Lung microvascular endothelial cell (primary cell): ENCODE measurements around the gene FBXW10. TPM values are rescaled to one million over a fixed set of nuclear protein-coding genes. Genes with fewer than 3 reads are reported as not detected.
A peak's percentile ranks its signal among the peaks of the same experiment; 100 is the strongest.
"Not testable (repeated sequence)": the region's sequence is repeated elsewhere in the genome, so short reads cannot be mapped to it uniquely, and the experiment has no call there.

Experiments
- DNase-seq, 2 donors: peaks; one replicate each; pipeline versions ENCODE4 v3.0.0 to v3.0.0-alpha.2; 2010; ENCODE audit warnings: low read depth in 2 of 2
- total RNA-seq: library from RNA; depleted of rRNA; stranded (reverse); fragments of >200 nt; gene quantifications from 2 replicates; pipeline ENCODE4 v1.2.1, GENCODE V29; 2014

FBXW10 gene
- total RNA-seq, 1 donor from 2014 or later: not detected

DNA sequence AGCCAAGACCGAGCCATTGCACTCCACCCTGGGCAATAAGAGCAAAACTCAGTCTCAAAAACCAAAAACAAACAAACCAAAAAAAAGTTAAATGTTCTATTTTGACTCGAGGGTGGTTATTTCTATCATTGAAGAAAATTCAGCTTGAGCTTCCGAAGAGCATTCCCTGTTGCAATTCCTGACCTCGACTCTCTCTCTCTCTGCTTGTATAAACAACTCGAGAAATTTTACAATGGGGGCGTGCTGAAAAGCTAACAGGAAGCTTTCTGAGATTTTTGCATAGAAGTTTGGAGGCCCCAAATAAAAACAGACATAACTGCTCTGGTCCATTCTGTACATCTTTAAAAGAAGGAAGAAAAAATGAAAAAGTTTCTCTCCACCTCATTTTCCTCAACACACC lies 3.6 kb downstream of the FBXW10 start:
- not testable (repeated sequence) for DNase-seq

DNA sequence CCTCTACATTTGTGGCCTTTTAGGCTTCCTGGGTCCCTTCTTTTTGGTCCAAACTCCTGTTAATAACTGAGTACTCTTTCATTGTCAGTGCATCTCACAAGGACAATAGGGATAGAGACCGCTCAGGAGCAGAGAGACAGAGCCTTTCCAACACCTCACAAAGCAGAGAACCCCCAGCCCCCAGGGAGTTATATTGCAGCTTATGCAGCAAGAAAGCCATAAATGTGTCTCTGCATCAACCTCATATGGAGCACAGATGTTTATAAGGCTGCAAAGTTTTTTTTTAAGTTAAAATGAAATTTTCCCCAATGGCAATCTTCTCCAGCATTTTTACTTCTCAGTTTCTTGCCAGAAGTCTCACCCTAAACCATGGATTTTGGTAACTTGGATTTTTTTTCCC lies 6.4 kb downstream of the FBXW10 start:
- not testable (repeated sequence) for DNase-seq

DNA sequence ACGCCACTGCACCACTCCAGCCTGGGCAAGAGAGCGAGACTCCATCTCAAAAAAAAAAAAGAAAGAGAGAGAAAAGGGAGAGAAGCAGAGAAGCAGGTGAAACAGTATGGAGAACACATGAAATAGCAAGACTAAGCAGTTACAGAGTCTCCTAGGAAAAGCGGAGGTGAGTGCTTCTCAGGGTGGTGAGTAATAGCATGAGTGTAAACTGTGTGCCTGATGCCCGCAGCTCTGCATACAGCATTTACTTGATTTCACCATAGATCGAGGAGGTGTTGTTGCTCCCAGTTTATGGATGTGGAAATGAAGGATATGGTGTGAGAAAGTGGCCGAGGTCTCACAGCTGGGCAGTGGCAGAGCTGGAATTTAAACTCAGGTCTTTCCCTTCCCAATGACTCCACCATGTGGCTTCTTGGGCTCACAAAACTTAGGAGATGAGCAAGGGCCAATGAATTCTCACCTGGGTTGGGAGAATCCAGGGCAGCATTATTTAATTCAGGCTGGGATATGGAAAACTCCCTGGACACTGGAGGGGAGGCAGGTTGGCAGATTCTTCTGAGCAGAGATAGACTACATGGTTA lies 10.1 kb downstream of the FBXW10 start:
- DNase-seq: not testable (repeated sequence)

DNA sequence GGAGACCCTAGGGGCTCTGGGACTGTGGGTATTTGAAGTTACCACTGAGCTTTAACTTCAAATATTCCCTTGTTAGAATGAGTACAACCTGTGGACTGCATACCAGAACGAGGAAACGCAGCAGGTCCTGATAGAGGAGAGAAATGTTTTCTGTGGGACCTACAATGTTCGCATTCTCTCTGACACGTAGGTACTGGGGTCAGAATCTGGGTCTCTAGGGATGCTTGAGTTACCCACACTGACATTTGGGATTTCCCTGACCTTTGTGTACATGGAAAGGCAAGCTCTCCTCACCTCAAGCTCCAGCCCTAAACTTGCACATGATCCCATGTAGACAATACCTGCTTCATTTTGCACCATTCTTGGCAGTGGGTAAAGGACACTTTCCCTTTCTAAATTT lies 12.1 kb downstream of the FBXW10 start:
- not testable (repeated sequence) for DNase-seq

DNA sequence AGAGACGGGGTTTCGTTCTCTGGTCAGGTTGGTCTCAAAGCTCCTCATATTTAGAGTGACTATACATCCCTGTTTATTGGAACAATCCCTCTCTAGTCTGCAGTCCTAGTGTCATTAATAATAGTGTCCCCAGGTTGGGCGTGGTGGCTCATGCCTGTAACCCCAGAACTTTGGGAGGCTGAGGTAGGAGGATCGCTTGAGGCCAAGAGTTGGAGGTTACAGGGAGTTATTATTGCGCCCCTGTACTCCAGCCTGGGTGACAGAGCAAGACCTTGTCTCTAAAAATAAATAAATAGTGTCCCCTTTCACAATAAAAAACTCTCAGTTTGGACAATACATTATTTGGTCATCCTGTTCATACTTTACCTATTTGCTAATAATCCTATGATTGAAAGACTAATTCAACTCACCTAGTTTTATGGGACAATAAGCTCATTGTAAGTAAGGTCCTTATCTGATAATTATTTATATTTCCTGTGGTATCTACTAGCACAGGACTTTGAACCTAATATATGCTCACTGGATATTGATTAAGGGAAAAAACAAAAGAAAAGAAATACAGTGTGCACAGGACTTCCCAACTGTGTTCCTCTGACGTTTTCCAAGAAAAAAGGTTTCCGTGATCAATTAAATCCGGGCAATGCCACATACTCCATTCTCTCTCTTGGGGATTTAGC lies 13.7 kb downstream of the FBXW10 start:
- not testable (repeated sequence) for DNase-seq

DNA sequence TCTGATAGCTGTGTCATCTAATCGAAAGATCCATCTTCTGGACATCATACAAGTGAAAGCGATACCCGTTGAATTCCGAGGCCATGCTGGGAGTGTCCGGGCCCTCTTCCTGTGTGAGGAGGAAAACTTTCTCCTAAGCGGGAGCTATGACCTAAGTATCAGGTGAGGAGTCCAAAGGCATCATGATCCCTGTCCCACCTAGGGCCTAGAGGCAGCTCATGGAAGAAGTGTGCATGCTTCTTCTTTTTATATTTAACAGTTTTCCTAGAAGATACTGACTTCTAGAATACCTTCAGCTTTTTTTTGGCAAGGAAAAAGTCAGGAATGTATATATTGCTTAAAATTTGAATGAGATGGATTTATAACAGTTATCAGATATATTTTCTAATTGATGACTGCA lies 14.5 kb downstream of the FBXW10 start:
- DNase-seq: not testable (repeated sequence)

DNA sequence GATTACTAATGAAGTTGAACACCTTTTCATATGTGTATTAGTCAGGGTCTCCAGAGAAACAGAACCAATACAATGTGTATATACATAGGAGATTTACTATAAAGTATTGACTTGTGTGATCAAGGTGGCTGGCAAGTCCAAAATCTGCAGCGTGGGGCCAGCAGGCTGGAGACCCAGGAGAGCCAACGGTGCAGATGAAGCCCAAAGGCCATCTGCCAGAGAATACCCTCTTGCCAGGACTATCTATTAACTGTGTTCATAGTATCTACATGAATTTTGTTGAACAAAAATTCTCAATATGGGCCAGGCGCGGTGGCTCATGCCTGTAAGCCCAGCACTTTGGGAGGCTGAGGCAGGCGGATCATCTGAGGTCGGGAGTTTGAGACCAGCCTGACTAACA lies 16.4 kb downstream of the FBXW10 start:
- DNase-seq: not testable (repeated sequence)

DNA sequence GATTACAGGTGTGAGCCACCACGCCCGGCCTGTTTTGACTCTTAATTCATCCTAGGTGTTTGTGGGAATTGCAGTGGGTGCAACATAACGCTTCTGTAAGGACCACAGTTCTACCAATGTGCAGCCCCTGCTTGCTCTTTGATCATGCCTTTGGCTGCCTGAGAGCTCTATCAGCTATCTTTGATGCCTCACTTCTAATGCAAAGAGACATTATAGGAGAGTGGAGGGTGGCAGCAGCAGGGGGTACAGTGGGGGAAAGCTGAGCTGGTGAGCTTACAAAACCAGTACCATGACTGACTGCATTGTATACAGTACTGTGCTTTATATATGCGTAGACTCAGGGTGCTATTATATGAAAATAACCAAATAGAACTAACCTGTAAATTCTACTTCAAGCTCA lies 26.7 kb downstream of the FBXW10 start:
- not testable (repeated sequence) for DNase-seq

DNA sequence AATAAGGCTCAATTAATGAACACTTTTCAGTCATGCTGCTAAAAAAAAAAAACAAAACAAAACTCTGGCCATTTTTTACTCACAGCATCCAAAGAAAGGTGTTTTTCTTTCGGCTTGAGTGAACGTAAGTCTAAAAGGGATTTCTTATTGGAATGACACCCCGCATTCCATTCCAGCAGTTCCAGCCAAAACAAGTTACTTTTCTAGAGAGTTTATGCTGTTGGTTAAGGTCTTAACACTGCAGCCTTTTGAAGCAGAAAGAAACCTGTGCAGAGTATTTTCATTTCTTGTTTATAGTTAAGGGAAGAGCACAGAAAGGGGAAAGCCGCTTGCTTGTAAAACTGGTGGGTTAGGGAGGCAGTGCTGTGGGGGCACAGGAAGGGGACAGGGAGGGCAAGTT lies 27.2 kb downstream of the FBXW10 start:
- DNase-seq: not testable (repeated sequence)

DNA sequence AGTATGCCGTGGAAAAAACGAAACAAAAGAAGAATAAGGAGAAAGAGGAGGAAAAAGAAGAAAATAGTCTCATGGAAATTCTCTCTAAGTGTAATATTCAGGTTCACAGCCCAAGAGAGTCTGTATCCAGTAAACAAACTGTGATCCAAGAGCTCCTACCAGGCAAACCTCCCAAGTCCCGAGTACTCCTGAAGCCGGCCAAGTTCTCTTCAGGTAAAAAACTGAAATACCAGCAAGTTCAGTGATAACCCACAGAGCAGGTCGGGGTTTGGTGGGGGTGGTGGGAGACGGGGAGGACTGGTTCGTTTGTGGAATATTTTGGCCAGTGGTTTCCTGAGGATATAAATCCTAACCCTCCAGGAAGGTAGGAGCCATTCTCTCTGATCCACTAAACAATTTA lies 28.6 kb downstream of the FBXW10 start:
- DNase-seq: no peak

DNA sequence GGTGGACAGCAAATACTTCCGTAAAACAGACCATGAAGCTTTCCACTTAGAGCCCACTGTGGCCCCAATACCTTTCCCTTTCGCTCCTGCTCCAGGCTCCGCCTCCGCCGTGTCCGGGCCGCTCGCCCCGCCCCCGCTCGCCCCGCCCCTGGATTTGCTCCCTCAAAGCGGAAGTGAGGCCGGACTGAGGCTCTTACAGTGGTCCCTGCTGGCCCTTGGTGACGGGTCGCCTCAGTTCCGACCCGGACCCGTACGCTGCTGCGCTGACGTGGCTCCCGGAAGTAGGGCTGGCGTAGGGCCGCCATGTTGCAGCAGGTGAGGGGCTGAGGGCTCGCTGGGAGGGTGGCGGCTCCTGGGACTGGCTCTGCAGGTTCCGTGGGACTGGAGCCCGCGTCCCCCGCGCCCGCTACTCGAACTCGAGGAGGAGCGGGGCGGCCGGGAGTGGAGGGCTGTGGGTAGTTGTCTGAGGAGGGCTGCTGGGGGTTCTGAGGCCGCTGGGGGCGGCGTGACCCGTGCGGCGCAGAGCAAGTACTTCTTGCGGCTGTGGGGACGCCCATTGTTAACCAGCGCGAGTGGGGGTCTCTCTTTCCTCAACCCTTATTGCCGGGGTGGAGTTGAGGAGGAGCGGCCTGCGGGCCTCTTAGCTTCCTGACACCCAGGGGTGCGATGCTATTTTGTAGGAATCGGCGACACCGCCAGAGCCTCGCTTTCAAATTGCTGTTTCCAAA lies 37.3 kb downstream of the FBXW10 start, which contains the start of gene TVP23B:
Gene TVP23B, plus strand, starts transcription at position 193 of the 728 bp plus-strand sequence. Its CDS starts 111 bp downstream, at position 304.
- peak; percentile 94 to 96 for DNase-seq

DNA sequence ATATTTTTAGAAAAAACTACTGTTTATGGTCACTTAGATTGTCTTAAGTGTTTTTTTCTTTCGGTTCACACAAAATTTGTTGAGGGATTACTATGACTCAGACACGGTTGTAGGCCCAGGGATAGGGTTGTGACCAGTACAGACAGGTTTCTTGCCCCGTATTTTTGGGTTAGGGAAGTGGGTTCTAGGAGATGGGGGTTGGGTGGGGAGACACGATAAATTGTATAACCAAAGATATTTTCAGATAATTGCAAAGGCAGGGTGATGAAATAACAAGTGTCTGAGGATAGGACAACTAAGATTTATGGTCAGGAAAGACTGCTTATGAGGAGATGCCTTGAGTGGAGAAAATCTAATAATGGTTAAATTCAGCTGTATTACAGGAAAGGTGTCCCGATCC lies 38.0 kb downstream of the FBXW10 start:
- DNase-seq: not testable (repeated sequence)

DNA sequence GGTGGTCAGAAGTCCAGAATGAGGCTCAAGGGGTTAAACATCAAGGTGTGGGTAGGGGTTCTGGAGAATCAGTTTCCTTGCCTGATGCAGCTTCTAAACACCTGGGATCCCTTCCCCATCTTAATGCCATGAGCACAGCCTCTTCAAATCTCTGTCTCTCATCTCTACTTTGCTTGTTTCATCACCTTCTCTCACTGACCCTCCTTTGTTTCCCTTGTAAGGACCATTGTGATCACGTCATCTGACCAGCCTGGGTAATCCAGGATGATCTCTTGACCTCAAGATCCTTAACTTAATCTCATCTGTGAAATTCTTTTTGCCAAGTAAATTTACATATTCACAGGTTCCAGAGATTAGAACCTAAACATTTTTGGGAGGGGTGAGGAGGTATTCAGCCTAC lies 42.1 kb downstream of the FBXW10 start:
- DNase-seq: not testable (repeated sequence)

DNA sequence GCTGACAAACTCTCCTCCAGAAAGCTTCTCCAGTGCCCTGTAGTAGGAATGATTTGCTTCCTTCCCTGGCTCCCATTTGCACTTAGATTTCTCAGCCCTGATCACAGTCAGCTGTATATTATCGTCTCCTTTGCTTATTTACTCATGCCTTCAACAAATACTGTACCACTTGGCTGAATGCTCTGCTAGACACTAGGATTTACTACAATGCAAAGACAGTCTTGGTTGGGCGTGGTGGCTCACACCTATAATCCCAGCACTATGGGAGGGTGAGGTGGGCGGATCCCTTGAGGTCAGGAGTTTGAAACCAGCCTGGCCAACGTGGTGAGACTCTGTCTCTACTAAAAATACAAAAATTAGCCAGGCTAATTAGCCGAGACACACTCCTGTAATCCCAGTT lies 43.0 kb downstream of the FBXW10 start:
- not testable (repeated sequence) for DNase-seq

DNA sequence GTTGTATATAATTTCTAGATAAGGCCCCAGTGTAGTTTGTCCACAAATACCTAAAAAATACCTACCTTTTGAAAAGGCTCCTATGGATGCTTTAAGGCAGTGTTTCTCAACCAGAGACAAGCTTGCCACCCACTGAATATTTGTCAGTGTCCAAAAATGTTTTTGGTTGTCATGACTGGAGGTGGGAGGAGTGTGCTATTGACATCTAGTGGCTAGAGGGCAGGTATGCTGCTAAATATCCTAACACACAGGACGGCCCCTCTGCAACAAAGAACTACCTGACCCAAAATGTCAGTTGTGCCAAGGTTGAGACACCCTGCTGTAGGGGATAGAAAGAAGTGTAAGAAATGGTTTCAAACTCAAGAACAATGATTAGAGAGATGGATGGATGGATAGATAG lies 47.5 kb downstream of the FBXW10 start:
- DNase-seq: not testable (repeated sequence)

DNA sequence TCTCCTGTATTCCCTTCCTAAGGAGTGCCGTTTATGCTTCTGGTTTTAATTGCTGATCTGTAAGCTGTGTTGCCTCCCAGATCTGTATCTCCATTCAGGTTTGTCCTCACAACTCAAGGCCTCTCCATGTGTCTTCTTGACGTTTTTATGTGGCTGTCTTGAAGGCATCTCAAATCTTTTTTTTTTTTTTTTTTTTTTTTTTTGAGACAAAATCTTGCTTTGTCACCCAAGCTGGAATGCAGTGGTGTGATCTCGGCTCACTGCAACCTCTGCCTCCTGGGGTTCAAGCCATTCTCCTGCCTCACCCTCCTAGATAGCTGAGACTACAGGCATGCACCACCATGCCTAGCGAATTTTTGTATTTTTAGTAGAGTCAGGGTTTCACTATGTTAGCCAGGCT lies 51.0 kb downstream of the FBXW10 start:
- not testable (repeated sequence) for DNase-seq

DNA sequence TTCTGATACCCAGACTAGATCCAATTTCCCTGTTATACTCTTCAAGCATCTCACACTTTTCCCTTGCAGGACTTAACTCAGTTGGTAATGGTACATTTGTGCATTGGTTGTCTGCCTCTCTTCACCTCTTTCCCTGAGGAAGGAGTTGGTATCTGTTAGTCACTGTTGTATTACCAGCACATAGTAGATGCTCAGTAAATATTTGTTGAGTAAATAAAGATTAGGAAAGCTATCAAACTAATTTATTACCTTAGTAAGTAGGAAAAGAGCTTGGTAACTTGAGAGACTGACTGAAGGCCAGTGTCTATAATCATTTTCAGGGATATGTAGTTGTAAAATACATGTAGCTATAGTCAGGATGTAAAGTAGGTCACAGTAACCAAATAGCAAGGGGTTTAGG lies 53.0 kb downstream of the FBXW10 start:
- not testable (repeated sequence) for DNase-seq

DNA sequence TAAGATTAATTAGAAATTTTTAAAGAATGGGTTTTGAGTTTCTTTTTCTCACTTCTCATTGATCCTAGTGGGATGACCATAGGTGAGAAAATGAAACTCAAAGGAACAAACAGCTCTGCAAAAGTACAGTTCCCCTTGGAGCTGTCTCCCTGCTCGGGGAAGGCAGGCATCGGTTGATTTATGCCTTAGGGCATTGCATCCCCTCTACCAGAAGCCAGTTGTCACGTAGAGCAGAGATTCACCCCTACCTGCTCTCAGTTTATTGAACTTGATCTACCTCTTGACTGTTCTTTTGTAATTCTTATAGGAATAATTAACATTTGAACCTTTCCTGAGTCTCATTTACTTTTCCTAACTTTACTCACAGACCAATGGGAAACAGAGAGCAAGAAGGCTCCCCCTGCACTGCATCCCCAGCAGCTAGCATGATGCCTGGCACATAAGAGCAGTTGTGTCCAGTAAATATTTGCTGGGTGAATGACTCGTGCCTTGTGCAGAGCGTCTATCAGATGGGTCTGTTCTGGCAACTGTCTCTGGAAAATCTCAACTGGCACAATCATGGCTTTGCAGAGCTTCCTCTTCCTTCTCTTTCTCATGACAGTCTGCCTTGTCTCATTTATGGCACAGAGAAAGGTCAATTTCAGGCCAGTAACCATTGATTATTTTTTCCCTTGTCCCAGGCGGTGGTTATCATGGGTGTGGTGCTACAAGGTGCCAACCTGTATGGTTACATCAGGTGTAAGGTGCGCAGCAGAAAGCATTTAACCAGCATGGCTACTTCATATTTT lies 59.8 kb downstream of the FBXW10 start:
- peak in 1 of 2 donors; percentile 39 for DNase-seq

DNA sequence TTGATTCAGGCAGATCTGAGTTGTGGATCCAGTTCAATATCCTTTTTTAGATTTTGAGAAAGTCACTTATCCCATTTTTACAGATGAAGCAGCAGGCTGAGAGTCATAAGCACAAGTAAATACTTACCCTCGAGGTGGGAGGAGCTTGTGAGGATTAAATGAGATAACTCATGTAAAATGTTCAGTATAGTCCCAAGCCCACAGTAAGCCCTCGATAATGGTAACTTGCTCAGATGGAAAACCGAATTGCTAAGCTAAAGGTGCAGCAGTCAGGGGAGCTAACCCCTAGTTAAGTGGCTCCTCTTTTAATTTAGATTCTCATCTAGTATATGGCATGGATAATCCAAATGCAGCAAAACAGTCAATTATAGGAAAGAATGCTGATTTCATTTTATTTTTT lies 72.1 kb downstream of the FBXW10 start:
- not testable (repeated sequence) for DNase-seq

DNA sequence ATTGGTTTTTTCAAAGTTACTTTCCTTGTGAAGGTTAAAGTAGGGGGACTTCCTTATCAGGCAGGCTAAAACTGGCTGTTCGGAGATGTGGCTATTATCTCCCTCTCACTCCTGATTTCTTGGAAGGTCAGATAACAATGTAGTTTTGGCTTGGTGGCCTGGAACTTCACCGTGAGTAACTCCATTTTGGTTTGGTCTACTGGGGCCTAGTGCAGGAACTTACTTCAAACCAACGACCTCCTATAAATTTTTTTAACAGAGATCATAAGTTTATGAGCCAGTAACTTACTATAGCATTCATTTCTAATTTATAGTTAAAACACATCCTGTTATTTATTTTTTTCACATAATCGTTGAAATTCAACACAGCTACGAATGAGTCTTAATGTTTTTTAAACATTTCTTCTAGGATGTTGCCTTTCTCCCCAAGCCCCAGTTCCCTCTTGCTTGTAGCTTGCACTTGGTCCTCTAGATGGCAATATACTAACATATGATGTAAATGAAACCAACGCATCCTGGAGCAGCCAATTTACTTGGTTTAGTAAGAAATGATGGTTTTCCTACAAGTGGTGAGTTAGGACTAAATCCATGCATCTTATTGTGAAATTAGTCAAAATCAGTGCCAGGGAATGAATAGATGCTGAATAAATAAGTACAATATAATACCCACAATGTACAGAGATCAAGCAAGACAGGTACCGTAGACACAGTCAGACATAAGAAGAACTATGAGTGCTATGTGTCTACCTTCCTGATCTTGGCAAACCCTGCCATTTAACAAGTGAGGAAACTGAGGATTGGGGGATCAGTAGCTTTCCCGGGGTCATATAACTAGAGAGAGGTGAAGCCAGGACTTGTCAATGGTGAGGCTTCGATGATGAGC lies 72.9 kb downstream of the FBXW10 start:
- peak; percentile 80 to 83 for DNase-seq

DNA sequence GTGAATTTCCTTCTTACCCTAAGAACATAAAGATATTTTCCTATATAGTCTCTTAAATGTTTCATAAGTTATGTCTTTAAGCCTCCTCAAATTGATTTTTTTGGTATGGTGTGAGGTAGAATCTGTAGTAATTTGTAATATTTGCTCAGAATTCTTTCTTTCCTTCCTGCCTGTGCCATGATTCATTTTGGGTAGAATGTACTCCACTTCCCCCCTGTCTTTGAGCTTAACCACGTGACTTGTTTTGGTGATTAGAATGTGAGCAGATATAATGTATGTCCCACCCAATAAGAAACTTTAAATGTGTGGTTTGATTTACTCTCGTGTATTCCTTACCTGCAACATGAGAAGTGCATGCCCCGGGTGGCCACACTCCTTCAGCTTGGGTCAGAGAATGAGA lies 77.6 kb downstream of the FBXW10 start:
- peak; percentile 12 to 15 for DNase-seq
